ENCODE data around the gene SLC1A7. TPM values are rescaled to one million over a fixed set of nuclear protein-coding genes. Genes with fewer than 3 reads are reported as not detected.

Gene SLC1A7
- total RNA-seq, 1 donor from 2014 or later, result not detected

DNA sequence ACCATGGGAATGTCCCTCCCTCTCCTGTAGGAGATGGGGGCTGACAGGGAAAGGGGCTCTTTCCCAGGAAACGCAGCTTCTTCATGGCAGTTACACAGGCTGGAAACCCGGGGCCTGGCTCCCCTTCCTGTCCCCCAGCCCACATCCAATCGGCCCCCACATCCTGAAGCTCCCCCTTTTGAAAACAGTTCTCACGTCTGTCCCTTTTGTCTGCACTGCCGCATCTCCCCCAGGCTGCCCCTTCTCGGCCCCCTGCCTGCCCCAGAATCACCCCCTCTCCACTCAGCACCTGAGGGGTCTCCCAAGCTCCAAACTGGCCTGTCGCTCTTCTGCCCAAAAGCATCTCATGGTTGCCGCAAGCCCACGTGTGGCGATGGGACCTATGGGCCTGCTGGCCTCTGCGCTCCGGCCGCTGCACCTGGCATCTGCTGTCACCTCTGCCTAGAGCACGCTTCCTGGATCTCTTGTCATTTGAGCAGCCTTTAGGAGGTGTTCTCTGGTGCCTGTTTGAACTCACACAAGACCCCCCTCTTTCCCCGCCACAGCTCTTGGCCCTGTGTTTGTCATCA lies 867 bp downstream of the SLC1A7 start:
- Histone ChIP-seq H3K4me3 (ENCODE audit: low read depth, low read length) (no peak overlapping the region), H3K36me3 (ENCODE audit: control insufficient read depth, insufficient read depth, low read length) (no peaks in the 10 kb centered on the region), H3K27me3 (ENCODE audit: control insufficient read depth, insufficient read depth, low read length) (no peaks in the 10 kb centered on the region)
- DNase-seq (ENCODE audit: low read depth), result no peak
- TF ChIP-seq, protein P1, sequence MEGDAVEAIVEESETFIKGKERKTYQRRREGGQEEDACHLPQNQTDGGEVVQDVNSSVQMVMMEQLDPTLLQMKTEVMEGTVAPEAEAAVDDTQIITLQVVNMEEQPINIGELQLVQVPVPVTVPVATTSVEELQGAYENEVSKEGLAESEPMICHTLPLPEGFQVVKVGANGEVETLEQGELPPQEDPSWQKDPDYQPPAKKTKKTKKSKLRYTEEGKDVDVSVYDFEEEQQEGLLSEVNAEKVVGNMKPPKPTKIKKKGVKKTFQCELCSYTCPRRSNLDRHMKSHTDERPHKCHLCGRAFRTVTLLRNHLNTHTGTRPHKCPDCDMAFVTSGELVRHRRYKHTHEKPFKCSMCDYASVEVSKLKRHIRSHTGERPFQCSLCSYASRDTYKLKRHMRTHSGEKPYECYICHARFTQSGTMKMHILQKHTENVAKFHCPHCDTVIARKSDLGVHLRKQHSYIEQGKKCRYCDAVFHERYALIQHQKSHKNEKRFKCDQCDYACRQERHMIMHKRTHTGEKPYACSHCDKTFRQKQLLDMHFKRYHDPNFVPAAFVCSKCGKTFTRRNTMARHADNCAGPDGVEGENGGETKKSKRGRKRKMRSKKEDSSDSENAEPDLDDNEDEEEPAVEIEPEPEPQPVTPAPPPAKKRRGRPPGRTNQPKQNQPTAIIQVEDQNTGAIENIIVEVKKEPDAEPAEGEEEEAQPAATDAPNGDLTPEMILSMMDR (IDR thresholded peaks at IDR 0.05; ENCODE audit: insufficient read depth, low read length, poor library complexity, severe bottlenecking), result no peak

- DNase-seq (ENCODE audit: low read depth), result no peak
- Histone ChIP-seq H3K4me3 (ENCODE audit: low read depth, low read length) (no peak overlapping the region), H3K27me3 (ENCODE audit: control insufficient read depth, insufficient read depth, low read length) (no peaks in the 10 kb centered on the region), H3K36me3 (ENCODE audit: control insufficient read depth, insufficient read depth, low read length) (no peaks in the 10 kb centered on the region)
- TF ChIP-seq, protein P1 (IDR thresholded peaks at IDR 0.05; ENCODE audit: insufficient read depth, low read length, poor library complexity, severe bottlenecking), result no peak
Measured at GRCh38 chr1:53140451-53140850, 2.0 kb downstream of the SLC1A7 start.

- H3K4me3 ChIP-seq (ENCODE audit: low read depth, low read length), result no peak overlapping the region
- H3K27me3 ChIP-seq (ENCODE audit: control insufficient read depth, insufficient read depth, low read length), result no peaks in the 10 kb centered on the region
- H3K36me3 ChIP-seq (ENCODE audit: control insufficient read depth, insufficient read depth, low read length), result no peaks in the 10 kb centered on the region
- no peak for DNase-seq (ENCODE audit: low read depth)
- TF ChIP-seq, protein P1 (IDR thresholded peaks at IDR 0.05; ENCODE audit: insufficient read depth, low read length, poor library complexity, severe bottlenecking), result no peak
Measured at GRCh38 chr1:53139951-53140361, 2.5 kb downstream of the SLC1A7 start.

DNA sequence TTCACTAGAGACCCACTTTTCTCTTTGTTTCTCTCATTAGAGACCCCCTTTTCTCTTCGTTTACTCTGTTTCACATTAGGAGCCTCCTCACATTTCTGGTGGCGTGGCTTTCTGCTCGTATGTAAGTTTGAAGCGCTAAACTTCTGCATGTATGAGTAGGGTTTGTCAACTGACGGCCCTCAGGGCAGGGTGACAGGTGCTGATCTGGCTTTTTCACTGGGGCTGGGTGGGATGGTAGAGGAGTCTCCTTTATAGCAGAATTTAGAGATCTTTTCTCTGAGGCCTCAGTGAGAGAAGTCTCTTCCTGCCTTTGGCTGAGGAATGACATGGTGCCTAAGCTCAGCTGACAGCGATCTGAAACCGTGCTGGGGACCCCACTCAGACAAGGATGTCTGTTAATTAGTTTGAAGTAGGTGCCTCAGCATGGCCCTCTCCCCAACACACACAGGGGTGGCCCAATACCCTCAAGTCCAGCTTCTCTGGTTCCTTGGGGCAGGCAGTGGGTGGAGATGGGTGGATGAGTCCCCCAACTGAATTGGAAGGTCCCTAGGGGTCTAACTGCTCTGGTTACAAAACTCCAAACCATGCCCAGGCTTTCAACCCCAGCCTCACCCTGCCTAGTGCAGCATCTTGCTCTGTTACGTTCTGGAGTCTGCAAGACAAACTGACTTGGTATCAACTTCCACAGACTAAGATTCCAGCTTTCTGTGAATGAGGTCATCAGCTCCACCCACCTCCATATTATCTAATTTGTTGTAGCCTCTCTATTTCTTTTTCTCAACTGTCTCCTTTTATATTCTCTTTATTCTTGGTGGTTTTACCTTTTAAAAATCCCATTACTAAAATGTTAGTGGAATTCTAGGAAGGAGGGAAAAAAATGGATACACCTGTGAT lies 3.2 kb downstream of the SLC1A7 start:
- no peaks in the 10 kb centered on the region for H3K27me3 ChIP-seq (ENCODE audit: control insufficient read depth, insufficient read depth, low read length)
- H3K36me3 ChIP-seq (ENCODE audit: control insufficient read depth, insufficient read depth, low read length), result no peaks in the 10 kb centered on the region
- DNase-seq (ENCODE audit: low read depth), result no peak
- no peak overlapping the region for H3K4me3 ChIP-seq (ENCODE audit: low read depth, low read length)
- TF ChIP-seq, protein P1 (IDR thresholded peaks at IDR 0.05; ENCODE audit: insufficient read depth, low read length, poor library complexity, severe bottlenecking), result no peak

- TF ChIP-seq, protein P1 (IDR thresholded peaks at IDR 0.05; ENCODE audit: insufficient read depth, low read length, poor library complexity, severe bottlenecking), result peak; percentile 18
- no peaks in the 10 kb centered on the region for H3K27me3 ChIP-seq (ENCODE audit: control insufficient read depth, insufficient read depth, low read length)
- H3K4me3 ChIP-seq (ENCODE audit: low read depth, low read length), result no peak overlapping the region
- no peaks in the 10 kb centered on the region for H3K36me3 ChIP-seq (ENCODE audit: control insufficient read depth, insufficient read depth, low read length)
- DNase-seq (ENCODE audit: low read depth), result no peak
Measured at GRCh38 chr1:53137729-53138128, 4.7 kb downstream of the SLC1A7 start.
